Keratinocyte (primary cell): Measurements from ENCODE around the gene NRG4. TPM values are rescaled to one million over a fixed set of nuclear protein-coding genes. Genes with fewer than 3 reads are reported as not detected.

Experiments used
- DNase-seq: peaks from one replicate; pipeline ENCODE4 v3.0.0-alpha.2; 2011; ENCODE audit warnings: low read depth, missing footprints, low spot score
- FAIRE-seq: peaks from 2 replicates; lab custom pipeline; 2011; peaks lifted over from hg19 to GRCh38; lab: Jason Lieb, UNC
- H2AFZ ChIP-seq: 2 replicates; pipeline ENCODE4 v1.6.0; 2012; ENCODE audit warnings: low read length, control low read depth, inconsistent platforms; ENCODE audit not compliant: control insufficient read depth
- H3K27ac ChIP-seq: 2 replicates; pipeline ENCODE4 v1.5.1; 2011; ENCODE audit warnings: low read length; ENCODE audit not compliant: control insufficient read depth, insufficient read depth
- H3K27me3 ChIP-seq: 3 replicates; pipeline ENCODE4 v1.6.0; 2011; ENCODE audit warnings: low read length; ENCODE audit not compliant: control insufficient read depth, insufficient read depth; ENCODE audit errors: extremely low read depth
- H3K36me3 ChIP-seq, 2 experiments: 2 replicates in 1 of 2; 3 replicates in 1 of 2; pipeline ENCODE4 v1.5.1; 2011; ENCODE audit warnings: low read length in 2 of 2, mild to moderate bottlenecking in 1 of 2; ENCODE audit not compliant: control insufficient read depth in 2 of 2, insufficient read depth in 2 of 2; ENCODE audit errors: extremely low read depth in 1 of 2
- H3K4me1 ChIP-seq: 3 replicates; pipeline ENCODE4 v1.5.1; 2011; ENCODE audit warnings: low read length; ENCODE audit not compliant: control insufficient read depth, insufficient read depth; ENCODE audit errors: extremely low read depth
- H3K4me2 ChIP-seq: 3 replicates; pipeline ENCODE4 v1.6.0; 2011; ENCODE audit warnings: low read depth, low read length; ENCODE audit not compliant: control insufficient read depth, insufficient read depth; ENCODE audit errors: extremely low read depth
- H3K4me3 ChIP-seq, 3 experiments: fragments of 200-600 bp in 1 of 3; sonication (generic) in 1 of 3; 2 replicates in 2 of 3; 3 replicates in 1 of 3; pipeline ENCODE4 v1.5.1; 2011 to 2016; ENCODE audit warnings: low read length in 3 of 3, mild to moderate bottlenecking in 3 of 3, control low read depth in 2 of 3, inconsistent platforms in 1 of 3, low read depth in 1 of 3, mixed read lengths in 1 of 3, mixed run types in 1 of 3, moderate library complexity in 1 of 3; ENCODE audit not compliant: control insufficient read depth in 2 of 3, insufficient read depth in 2 of 3; ENCODE audit errors: extremely low read depth in 1 of 3
- H3K79me2 ChIP-seq: 2 replicates; pipeline ENCODE4 v1.6.0; 2012; ENCODE audit warnings: low read length; ENCODE audit not compliant: control insufficient read depth, insufficient read depth
- H3K9ac ChIP-seq: 3 replicates; pipeline ENCODE4 v1.6.0; 2011; ENCODE audit warnings: low read length; ENCODE audit not compliant: control insufficient read depth, insufficient read depth; ENCODE audit errors: extremely low read depth
- H3K9me1 ChIP-seq: 3 replicates; pipeline ENCODE4 v1.6.0; 2011; ENCODE audit warnings: low read length; ENCODE audit not compliant: control insufficient read depth, insufficient read depth; ENCODE audit errors: extremely low read depth
- H3K9me3 ChIP-seq: 2 replicates; pipeline ENCODE4 v1.5.1; 2012; ENCODE audit warnings: low read depth, low read length; ENCODE audit not compliant: control insufficient read depth
- H4K20me1 ChIP-seq: 3 replicates; pipeline ENCODE4 v1.6.0; 2011; ENCODE audit warnings: low read length; ENCODE audit not compliant: control insufficient read depth, insufficient read depth; ENCODE audit errors: extremely low read depth
- CTCF ChIP-seq, 3 experiments: IDR thresholded peaks in 1 of 3; conservative IDR thresholded peaks in 1 of 3; optimal IDR thresholded peaks in 1 of 3; 2 replicates in 2 of 3; 3 replicates in 1 of 3; pipeline versions ENCODE3 to v1.5.1; 2011; ENCODE audit warnings: low read length in 3 of 3, mild to moderate bottlenecking in 3 of 3, moderate library complexity in 2 of 3, control low read depth in 1 of 3, inconsistent platforms in 1 of 3; ENCODE audit not compliant: insufficient read depth in 2 of 3; ENCODE audit errors: extremely low read depth in 1 of 3
- EZH2 ChIP-seq: IDR thresholded peaks from one replicate; pipeline ENCODE4 v1.6.1; 2012; ENCODE audit warnings: inconsistent platforms, mild to moderate bottlenecking, low read length, moderate library complexity
- dilution Hi-C: fragments of 300-500 bp; cut with MboI; formaldehyde crosslinking; loops from one replicate; pipeline ENCODE4 v1.7.0; 2020; ENCODE audit warnings: low sequenced_read_pairs; ENCODE audit not compliant: extremely low pct_ligation_motif_present
- polyA minus RNA-seq, 3 experiments: library from RNA; depleted of rRNA, polyadenylated mRNA; stranded (reverse); fragments of >200 nt; gene quantifications; 1 replicate in 1 of 3; 2 replicates in 1 of 3; 3 replicates in 1 of 3; pipeline ENCODE4 v1.2.3, GENCODE V29; 2011
- polyA plus RNA-seq, 5 experiments: library from polyadenylated mRNA; depleted of rRNA in 3 of 5; stranded (reverse) in 3 of 5; stranded (forward) in 1 of 5; unstranded in 1 of 5; fragments of >200 nt; gene quantifications; 1 replicate in 1 of 5; 2 replicates in 3 of 5; 3 replicates in 1 of 5; pipeline versions ENCODE4 v1.2.1 to v1.2.3, GENCODE V29; 2011 to 2012; ENCODE audit warnings: missing spikeins in 2 of 5, low read depth in 1 of 5, low replicate concordance in 1 of 5

Gene NRG4
- polyA plus RNA-seq (0.26 to 1.7 TPM (median 0.96 TPM) in 3 replicates), polyA minus RNA-seq (0.10 to 1.6 TPM (median 0.46 TPM) in 3 replicates)
- polyA plus RNA-seq (2011; ENCODE audit: low read depth): not detected
- polyA plus RNA-seq (2011; cell fraction: cytosol; rRNA removed): 0.56 and 0.74 TPM in 2 replicates
- polyA plus RNA-seq (2011; cell fraction: nucleus; rRNA removed): 0.68 and 0.73 TPM in 2 replicates
- 0.42 and 1.0 TPM in 2 replicates for polyA plus RNA-seq (2012; ENCODE audit: low replicate concordance)
- polyA minus RNA-seq (2011; cell fraction: cytosol; rRNA and poly(A)+ RNA removed): not detected
- polyA minus RNA-seq (2011; cell fraction: nucleus; rRNA and poly(A)+ RNA removed): 0.54 TPM in 1 of 2 replicates, not detected in the other

GRCh38 chr15:76011627-76012551, at the start of gene NRG4:
NRG4 (minus strand) TSS chr15:76012424; CDS start chr15:76011230, 1,194 bp downstream.
- dilution Hi-C loops: no loop called here
- DNase-seq (no peak), FAIRE-seq (no peak)
- H3K9me3 ChIP-seq: no peaks in the 10 kb centered on the region
- no peak for TF ChIP-seq EZH2
- TF ChIP-seq CTCF (optimal IDR thresholded peaks at IDR 0.05 in 1 of 3, IDR thresholded peaks at IDR 0.05 in 1 of 3, conservative IDR thresholded peaks at IDR 0.05 in 1 of 3; ENCODE audit: extremely low read depth in 1 of 3, insufficient read depth in 2 of 3, low read length in 3 of 3): no peak
- peak within 1 kb of the TSS; percentile 15 for H3K27ac ChIP-seq
- no peaks in the 10 kb centered on the region for H4K20me1 ChIP-seq
- peak within 1 kb of the TSS; percentile 40 for H3K9ac ChIP-seq
- H2AFZ ChIP-seq: peak within 1 kb of the TSS; percentile 88
- no peaks in the 10 kb centered on the region for H3K79me2 ChIP-seq
- peaks cover 4% of the 10 kb centered on the region for H3K4me1 ChIP-seq
- no peaks in the 10 kb centered on the region for H3K9me1 ChIP-seq
- H3K4me2 ChIP-seq: peak within 1 kb of the TSS; percentile 65
- peak within 1 kb of the TSS; percentile 8 to 55 (median 19) for H3K4me3 ChIP-seq
- no peaks in the 10 kb centered on the region for H3K36me3 ChIP-seq
- H3K27me3 ChIP-seq: no peaks in the 10 kb centered on the region

- FAIRE-seq: no peak
- dilution Hi-C loops: no loop called here
- Histone ChIP-seq H3K36me3 (no peaks in the 10 kb centered on the region), H3K4me1 (peaks cover 15% of the 10 kb centered on the region), H3K4me3 (no peak overlapping the region), H2AFZ (no peak overlapping the region), H3K9ac (no peak overlapping the region), H3K79me2 (no peaks in the 10 kb centered on the region), H3K27me3 (peaks cover 56% of the 10 kb centered on the region), H3K27ac (no peak overlapping the region), H3K9me1 (no peaks in the 10 kb centered on the region), H3K9me3 (no peaks in the 10 kb centered on the region), H3K4me2 (no peak overlapping the region), H4K20me1 (no peaks in the 10 kb centered on the region)
- no peak for DNase-seq
- no peak for TF ChIP-seq CTCF (optimal IDR thresholded peaks at IDR 0.05 in 1 of 3, IDR thresholded peaks at IDR 0.05 in 1 of 3, conservative IDR thresholded peaks at IDR 0.05 in 1 of 3; ENCODE audit: extremely low read depth in 1 of 3, insufficient read depth in 2 of 3, low read length in 3 of 3)
- no peak for TF ChIP-seq EZH2
These were observed 49.5 kb upstream of the NRG4 start for GRCh38 chr15:76061700-76062099.
